Chondrocyte (in vitro differentiated cells): ENCODE data around the gene DNASE1L2. TPM values are rescaled to one million over a fixed set of nuclear protein-coding genes. Genes with fewer than 3 reads are reported as not detected.

Experiments used
- DNase-seq: peaks from one replicate; pipeline ENCODE4 v3.0.0; 2021; ENCODE audit warnings: mixed read lengths, low spot score
- H3K27ac Mint-ChIP-seq: one replicate; pipeline ENCODE4 v1.8.0; 2021; ENCODE audit warnings: mild to moderate bottlenecking, moderate library complexity, mixed read lengths; ENCODE audit not compliant: unreplicated experiment
- H3K27me3 Mint-ChIP-seq: 2 replicates; pipeline ENCODE4 v1.8.0; 2021; ENCODE audit warnings: low read depth, mixed read lengths
- H3K36me3 Mint-ChIP-seq: 2 replicates; pipeline ENCODE4 v1.8.0; 2021; ENCODE audit warnings: low read depth, mixed read lengths
- H3K4me1 Mint-ChIP-seq: 2 replicates; pipeline ENCODE4 v1.8.0; 2021; ENCODE audit warnings: low read depth, mild to moderate bottlenecking, mixed read lengths
- H3K4me3 Mint-ChIP-seq: one replicate; pipeline ENCODE4 v1.8.0; 2021; ENCODE audit warnings: mild to moderate bottlenecking, moderate library complexity, mixed read lengths; ENCODE audit not compliant: unreplicated experiment
- H3K9me3 Mint-ChIP-seq: 2 replicates; pipeline ENCODE4 v1.8.0; 2021; ENCODE audit warnings: low read depth, mixed read lengths
- microRNA-seq: library from miRNA; unstranded; fragments of <30 nt; microRNA quantifications from one replicate; pipeline ENCODE4 v1.2.0, GENCODE V29; 2020; ENCODE audit warnings: borderline number of aligned reads
- total RNA-seq: library from RNA; stranded (reverse); gene quantifications from 3 replicates; pipeline ENCODE4 v1.2.1, GENCODE V29; 2021
- TF ChIP-seq, protein P1 (sequence below): fragments of 200-600 bp; sonication (generic); IDR thresholded peaks from 2 replicates; pipeline ENCODE4 v1.5.0; 2021; ENCODE audit warnings: antibody characterized with exemption, mild to moderate bottlenecking, moderate library complexity

DNASE1L2 gene
- total RNA-seq, 1 donor from 2014 or later: 0.97 TPM

DNA sequence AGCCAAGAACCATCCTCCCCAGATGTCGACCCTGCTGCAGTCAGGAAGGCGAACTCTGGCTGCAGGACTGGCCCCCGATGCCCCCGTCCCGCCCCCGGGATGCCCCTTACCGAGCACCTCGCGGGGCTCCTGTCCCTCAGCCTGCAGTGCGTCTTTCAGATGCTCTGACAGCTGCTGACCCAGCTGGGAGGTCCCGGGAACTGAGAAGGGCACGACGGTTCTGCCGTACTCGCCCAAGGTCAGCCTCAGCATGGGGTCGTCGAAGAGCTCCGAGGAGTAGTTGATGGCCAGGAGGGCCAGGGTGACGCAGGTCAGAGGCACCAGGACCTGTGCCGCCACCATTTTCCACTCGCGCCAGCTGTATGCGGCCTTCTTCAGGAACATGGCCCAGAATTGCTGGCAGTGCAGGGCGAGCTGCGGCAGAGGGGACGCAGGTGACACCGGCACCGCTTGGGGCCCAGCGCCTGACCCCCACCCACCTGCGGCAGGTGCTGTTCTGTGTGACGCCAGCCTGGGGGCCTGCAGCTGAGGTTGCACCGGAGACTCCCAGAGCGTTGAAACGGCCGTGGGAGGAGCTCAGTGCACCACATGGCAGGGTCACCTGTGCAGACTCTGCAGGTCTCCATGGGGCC is 51.8 kb downstream of the DNASE1L2 start:
- Mint-ChIP-seq H3K9me3 (no peaks in the 10 kb centered on the region), H3K27me3 (no peaks in the 10 kb centered on the region), H3K36me3 (peaks cover 11% of the 10 kb centered on the region), H3K4me1 (no peaks in the 10 kb centered on the region), H3K4me3 (no peak overlapping the region), H3K27ac (no peak overlapping the region)
- TF ChIP-seq, protein P1, sequence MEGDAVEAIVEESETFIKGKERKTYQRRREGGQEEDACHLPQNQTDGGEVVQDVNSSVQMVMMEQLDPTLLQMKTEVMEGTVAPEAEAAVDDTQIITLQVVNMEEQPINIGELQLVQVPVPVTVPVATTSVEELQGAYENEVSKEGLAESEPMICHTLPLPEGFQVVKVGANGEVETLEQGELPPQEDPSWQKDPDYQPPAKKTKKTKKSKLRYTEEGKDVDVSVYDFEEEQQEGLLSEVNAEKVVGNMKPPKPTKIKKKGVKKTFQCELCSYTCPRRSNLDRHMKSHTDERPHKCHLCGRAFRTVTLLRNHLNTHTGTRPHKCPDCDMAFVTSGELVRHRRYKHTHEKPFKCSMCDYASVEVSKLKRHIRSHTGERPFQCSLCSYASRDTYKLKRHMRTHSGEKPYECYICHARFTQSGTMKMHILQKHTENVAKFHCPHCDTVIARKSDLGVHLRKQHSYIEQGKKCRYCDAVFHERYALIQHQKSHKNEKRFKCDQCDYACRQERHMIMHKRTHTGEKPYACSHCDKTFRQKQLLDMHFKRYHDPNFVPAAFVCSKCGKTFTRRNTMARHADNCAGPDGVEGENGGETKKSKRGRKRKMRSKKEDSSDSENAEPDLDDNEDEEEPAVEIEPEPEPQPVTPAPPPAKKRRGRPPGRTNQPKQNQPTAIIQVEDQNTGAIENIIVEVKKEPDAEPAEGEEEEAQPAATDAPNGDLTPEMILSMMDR: no peak
- DNase-seq: no peak

Small RNA genes lying within 50 kb of the gene (microRNA-seq; reads per million reads assigned to microRNA genes)
- gene MIR3677 (not detected), gene MIR4717 (not detected)

Other genes starting within 250 kb of the DNASE1L2 start
- gene SYNGR3, start 246.5 kb upstream of the DNASE1L2 start, total RNA-seq: 0.39 to 0.74 TPM (median 0.67 TPM) in 3 replicates
- gene ZNF598, start 226.6 kb upstream of the DNASE1L2 start, total RNA-seq: 39.0 to 43.4 TPM (median 41.7 TPM) in 3 replicates
- gene NPW, start 216.7 kb upstream of the DNASE1L2 start, total RNA-seq: 1.1 to 3.7 TPM (median 2.5 TPM) in 3 replicates
- 61.5 to 89.4 TPM (median 87.0 TPM) in 3 replicates for gene NHERF2, start 209.5 kb upstream of the DNASE1L2 start, total RNA-seq
- 12.6 to 15.4 TPM (median 14.2 TPM) in 3 replicates for gene NTHL1, start 188.6 kb upstream of the DNASE1L2 start, total RNA-seq
- 107 to 158 TPM (median 108 TPM) in 3 replicates for gene TSC2, start 188.5 kb upstream of the DNASE1L2 start, total RNA-seq
- gene PKD1, start 100.5 kb upstream of the DNASE1L2 start, total RNA-seq: 131 to 230 TPM (median 216 TPM) in 3 replicates
- gene RAB26, start 87.8 kb upstream of the DNASE1L2 start, total RNA-seq: 0.28 to 1.1 TPM (median 0.80 TPM) in 3 replicates
- gene TRAF7, start 80.7 kb upstream of the DNASE1L2 start, total RNA-seq: 62.1 to 71.3 TPM (median 63.4 TPM) in 3 replicates
- 1.3 to 3.6 TPM (median 2.3 TPM) in 3 replicates for gene CASKIN1, start 39.8 kb upstream of the DNASE1L2 start, total RNA-seq
- gene MLST8, start 31.0 kb upstream of the DNASE1L2 start, total RNA-seq: 37.1 to 41.4 TPM (median 39.3 TPM) in 3 replicates
- 5.4 to 7.3 TPM (median 6.9 TPM) in 3 replicates for gene BRICD5, start 25.6 kb upstream of the DNASE1L2 start, total RNA-seq
- gene PGP, start 21.6 kb upstream of the DNASE1L2 start, total RNA-seq: 15.6 to 21.1 TPM (median 16.0 TPM) in 3 replicates
- 18.7 to 25.7 TPM (median 20.7 TPM) in 3 replicates for gene E4F1, start 12.9 kb upstream of the DNASE1L2 start, total RNA-seq
- 25.5 to 45.4 TPM (median 44.5 TPM) in 3 replicates for gene ECI1, start 15.1 kb downstream of the DNASE1L2 start, total RNA-seq
- gene RNPS1, start 31.7 kb downstream of the DNASE1L2 start, total RNA-seq: 109 to 122 TPM (median 111 TPM) in 3 replicates
- gene ABCA3, start 104.3 kb downstream of the DNASE1L2 start, total RNA-seq: 16.3 to 27.3 TPM (median 26.0 TPM) in 3 replicates
- 4.9 to 7.7 TPM (median 7.6 TPM) in 3 replicates for gene CCNF, start 193.0 kb downstream of the DNASE1L2 start, total RNA-seq
- gene TEDC2, start 223.7 kb downstream of the DNASE1L2 start, total RNA-seq: 3.9 to 6.5 TPM (median 5.5 TPM) in 3 replicates
- gene NTN3, start 234.9 kb downstream of the DNASE1L2 start, total RNA-seq: 1.5 to 2.1 TPM (median 1.8 TPM) in 3 replicates
- gene TBC1D24, start 238.7 kb downstream of the DNASE1L2 start, total RNA-seq: 17.9 to 19.6 TPM (median 18.7 TPM) in 3 replicates